Measurements from ENCODE around the gene PPP1R1B. TPM values are rescaled to one million over a fixed set of nuclear protein-coding genes. Genes with fewer than 3 reads are reported as not detected.

The PPP1R1B gene
- total RNA-seq, 1 donor from 2014 or later = 0.12 TPM

DNA sequence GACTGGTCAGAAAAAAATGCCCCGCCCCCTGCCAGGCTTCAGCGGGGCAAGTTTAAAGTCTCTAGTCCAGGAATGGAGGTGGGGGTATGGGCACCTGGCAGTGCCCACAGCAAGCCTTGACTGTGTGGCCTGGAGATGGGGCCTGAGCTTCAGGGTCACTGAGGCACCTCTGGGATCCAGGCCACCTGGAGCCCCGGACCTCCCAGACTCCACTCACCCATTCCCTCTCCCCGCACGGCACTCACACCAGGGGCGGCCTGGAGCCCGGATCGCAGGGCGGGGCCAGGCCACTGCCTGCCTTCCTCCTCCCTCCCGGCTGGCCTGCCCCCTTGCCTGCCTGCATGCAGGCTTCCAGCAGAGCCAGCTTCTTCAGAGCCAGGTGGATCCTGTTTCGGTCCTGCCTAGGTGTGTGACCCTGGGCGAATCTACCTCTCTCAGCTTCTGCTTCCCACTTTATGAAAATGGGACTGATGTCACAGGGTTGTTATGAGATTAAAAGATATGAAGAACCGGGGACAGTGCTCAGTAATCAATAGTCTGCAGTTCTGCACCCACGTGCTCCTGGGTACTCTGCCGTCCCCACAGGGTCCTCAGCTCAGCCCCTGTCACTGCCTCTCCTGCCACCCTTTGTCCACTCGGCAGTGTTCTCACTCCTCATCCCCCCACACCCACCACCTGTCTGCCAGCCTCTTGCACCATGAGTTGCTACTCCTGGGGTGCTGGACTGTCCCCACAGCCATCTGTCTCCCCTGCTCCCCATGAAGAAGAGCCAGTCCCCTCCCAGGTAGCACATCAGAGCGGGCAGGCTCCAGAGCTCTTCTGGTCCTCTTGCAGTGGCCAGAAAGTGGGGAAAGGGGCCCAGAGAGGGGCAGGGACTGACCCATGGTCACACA is 37.2 kb downstream of the PPP1R1B start:
- Mint-ChIP-seq H3K27ac (ENCODE audit: unreplicated experiment) (no peak overlapping the region), H3K9me3 (ENCODE audit: low read depth) (no peaks in the 10 kb centered on the region), H3K36me3 (ENCODE audit: low read depth) (peaks cover 5% of the 10 kb centered on the region), H3K4me1 (ENCODE audit: low read depth) (peaks cover 38% of the 10 kb centered on the region), H3K27me3 (ENCODE audit: low read depth) (peaks cover 7% of the 10 kb centered on the region), H3K4me3 (ENCODE audit: unreplicated experiment) (no peak overlapping the region)
- TF ChIP-seq, protein P1, sequence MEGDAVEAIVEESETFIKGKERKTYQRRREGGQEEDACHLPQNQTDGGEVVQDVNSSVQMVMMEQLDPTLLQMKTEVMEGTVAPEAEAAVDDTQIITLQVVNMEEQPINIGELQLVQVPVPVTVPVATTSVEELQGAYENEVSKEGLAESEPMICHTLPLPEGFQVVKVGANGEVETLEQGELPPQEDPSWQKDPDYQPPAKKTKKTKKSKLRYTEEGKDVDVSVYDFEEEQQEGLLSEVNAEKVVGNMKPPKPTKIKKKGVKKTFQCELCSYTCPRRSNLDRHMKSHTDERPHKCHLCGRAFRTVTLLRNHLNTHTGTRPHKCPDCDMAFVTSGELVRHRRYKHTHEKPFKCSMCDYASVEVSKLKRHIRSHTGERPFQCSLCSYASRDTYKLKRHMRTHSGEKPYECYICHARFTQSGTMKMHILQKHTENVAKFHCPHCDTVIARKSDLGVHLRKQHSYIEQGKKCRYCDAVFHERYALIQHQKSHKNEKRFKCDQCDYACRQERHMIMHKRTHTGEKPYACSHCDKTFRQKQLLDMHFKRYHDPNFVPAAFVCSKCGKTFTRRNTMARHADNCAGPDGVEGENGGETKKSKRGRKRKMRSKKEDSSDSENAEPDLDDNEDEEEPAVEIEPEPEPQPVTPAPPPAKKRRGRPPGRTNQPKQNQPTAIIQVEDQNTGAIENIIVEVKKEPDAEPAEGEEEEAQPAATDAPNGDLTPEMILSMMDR (IDR thresholded peaks at IDR 0.05) = no peak
- no peak for DNase-seq (ENCODE audit: low spot score)

DNA sequence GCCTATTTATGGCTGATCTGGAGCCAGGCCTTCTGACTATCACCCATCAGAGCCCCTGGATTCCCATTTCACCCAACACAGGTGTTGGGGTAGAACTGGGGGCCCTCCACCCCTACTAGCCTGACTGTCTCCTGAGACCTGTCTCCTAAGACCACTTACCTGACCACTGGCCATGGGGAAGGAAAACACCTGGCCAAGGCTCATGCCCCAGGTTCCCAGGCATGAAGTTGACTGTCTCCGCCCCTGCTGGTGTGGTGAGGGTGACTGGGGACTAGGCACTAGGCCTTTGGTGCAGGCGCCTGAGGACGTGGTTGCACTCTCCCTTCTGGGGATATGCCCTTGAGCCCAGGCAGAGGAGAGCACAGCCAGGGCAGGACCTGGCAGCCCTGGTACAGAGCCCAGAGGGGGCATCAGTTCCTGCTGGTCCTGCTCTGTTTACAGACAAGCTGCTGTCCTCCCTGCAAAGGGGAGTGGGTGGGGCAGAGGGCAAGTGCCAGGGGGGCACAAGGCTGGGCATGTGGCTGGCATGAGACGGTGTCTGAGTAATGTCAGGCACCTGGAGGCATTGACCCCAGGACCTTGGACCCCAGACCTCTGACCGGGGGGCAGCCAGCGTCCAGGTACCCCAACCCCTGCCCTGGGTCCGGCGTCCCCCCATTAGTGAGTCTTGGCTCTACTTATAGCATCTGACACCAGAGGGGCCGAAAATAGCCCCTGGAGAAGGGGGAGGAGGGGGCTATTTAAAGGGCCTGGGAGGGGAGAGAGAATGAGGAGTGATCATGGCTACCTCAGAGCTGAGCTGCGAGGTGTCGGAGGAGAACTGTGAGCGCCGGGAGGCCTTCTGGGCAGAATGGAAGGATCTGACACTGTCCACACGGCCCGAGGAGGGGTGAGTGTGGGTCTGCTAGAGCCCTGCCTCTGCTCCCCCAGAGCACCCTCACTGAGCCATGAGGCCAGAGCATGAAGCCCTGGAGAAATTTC is 38.1 kb downstream of the PPP1R1B start, which contains the start of gene TCAP:
TCAP (plus strand) TSS at position 769 of the 981 bp plus-strand sequence; CDS start at position 780, 11 bp downstream.
- H3K36me3 Mint-ChIP-seq (ENCODE audit: low read depth) = peaks cover 5% of the 10 kb centered on the region
- H3K27me3 Mint-ChIP-seq (ENCODE audit: low read depth) = peaks cover 9% of the 10 kb centered on the region
- H3K4me3 Mint-ChIP-seq (ENCODE audit: unreplicated experiment) = no peak within 1 kb of the TSS
- H3K27ac Mint-ChIP-seq (ENCODE audit: unreplicated experiment) = no peak within 1 kb of the TSS
- H3K4me1 Mint-ChIP-seq (ENCODE audit: low read depth) = peaks cover 38% of the 10 kb centered on the region
- DNase-seq (ENCODE audit: low spot score) = no peak
- TF ChIP-seq, protein P1 (IDR thresholded peaks at IDR 0.05) = no peak
- no peaks in the 10 kb centered on the region for H3K9me3 Mint-ChIP-seq (ENCODE audit: low read depth)

DNA sequence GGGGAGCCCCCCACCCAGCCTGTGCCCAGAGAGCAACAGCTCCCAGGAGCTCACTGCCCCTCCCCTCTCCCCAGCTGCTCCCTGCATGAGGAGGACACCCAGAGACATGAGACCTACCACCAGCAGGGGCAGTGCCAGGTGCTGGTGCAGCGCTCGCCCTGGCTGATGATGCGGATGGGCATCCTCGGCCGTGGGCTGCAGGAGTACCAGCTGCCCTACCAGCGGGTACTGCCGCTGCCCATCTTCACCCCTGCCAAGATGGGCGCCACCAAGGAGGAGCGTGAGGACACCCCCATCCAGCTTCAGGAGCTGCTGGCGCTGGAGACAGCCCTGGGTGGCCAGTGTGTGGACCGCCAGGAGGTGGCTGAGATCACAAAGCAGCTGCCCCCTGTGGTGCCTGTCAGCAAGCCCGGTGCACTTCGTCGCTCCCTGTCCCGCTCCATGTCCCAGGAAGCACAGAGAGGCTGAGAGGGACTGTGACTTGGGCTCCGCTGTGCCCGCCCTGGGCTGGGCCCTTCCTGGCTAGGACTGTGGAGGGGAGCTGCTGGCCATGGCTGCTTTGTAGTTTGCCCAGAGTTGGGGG is 39.0 kb downstream of the PPP1R1B start:
- Mint-ChIP-seq H3K27me3 (ENCODE audit: low read depth) (peaks cover 14% of the 10 kb centered on the region), H3K9me3 (ENCODE audit: low read depth) (no peaks in the 10 kb centered on the region), H3K36me3 (ENCODE audit: low read depth) (peaks cover 5% of the 10 kb centered on the region), H3K27ac (ENCODE audit: unreplicated experiment) (no peak overlapping the region), H3K4me1 (ENCODE audit: low read depth) (peaks cover 38% of the 10 kb centered on the region), H3K4me3 (ENCODE audit: unreplicated experiment) (no peak overlapping the region)
- TF ChIP-seq, protein P1 (IDR thresholded peaks at IDR 0.05) = peak; percentile 54
- no peak for DNase-seq (ENCODE audit: low spot score)

DNA sequence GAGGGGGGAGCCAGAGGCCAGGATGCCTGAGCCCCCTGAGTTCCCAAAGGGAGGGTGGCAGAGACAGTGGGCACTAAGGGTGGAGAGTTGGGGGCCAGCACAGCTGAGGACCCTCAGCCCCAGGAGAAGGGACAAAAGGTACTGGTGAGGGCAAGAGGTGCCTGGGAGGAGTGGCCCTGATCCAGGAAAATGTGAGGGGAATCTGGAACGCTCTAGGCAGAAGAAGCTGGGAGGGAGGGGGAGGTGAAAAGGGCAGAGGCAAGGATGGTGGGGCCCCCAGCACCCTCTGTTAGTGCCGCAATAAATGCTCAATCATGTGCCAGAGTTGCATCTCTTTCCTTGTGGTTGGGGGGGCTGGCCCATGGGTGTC is 39.5 kb downstream of the PPP1R1B start:
- no peak overlapping the region for H3K27ac Mint-ChIP-seq (ENCODE audit: unreplicated experiment)
- peaks cover 2% of the 10 kb centered on the region for H3K36me3 Mint-ChIP-seq (ENCODE audit: low read depth)
- peaks cover 33% of the 10 kb centered on the region for H3K4me1 Mint-ChIP-seq (ENCODE audit: low read depth)
- TF ChIP-seq, protein P1 (IDR thresholded peaks at IDR 0.05) = no peak
- H3K27me3 Mint-ChIP-seq (ENCODE audit: low read depth) = peaks cover 15% of the 10 kb centered on the region
- DNase-seq (ENCODE audit: low spot score) = no peak
- no peak overlapping the region for H3K4me3 Mint-ChIP-seq (ENCODE audit: unreplicated experiment)
- H3K9me3 Mint-ChIP-seq (ENCODE audit: low read depth) = no peaks in the 10 kb centered on the region

Data from chondrocyte (in vitro differentiated cells).